ENCODE data around the gene VTI1A. TPM values are rescaled to one million over a fixed set of nuclear protein-coding genes. Genes with fewer than 3 reads are reported as not detected.
A peak's percentile ranks its signal among the peaks of the same experiment; 100 is the strongest.

Gene VTI1A
- polyA plus RNA-seq, 2 of the 4 experiments (the other 2 are of a cell fraction): 17.0 to 25.3 TPM

GRCh38 chr10:112465299-112465883 is 18.4 kb downstream of the VTI1A start:
- POLR2A ChIA-PET: no interaction called here

GRCh38 chr10:112466802-112467201 is 19.8 kb downstream of the VTI1A start:
- H3K4me3 ChIP-seq: no peak overlapping the region
- H3K4me1 ChIP-seq: no peaks in the 10 kb centered on the region
- H3K9me3 ChIP-seq: peaks cover 7% of the 10 kb centered on the region; the same call in 1 of the 3 replicates
- WGBS (ENCODE audit: missing lambda C conversion rate): 73% methylated on average over 3 of the region's 3 CpGs
- ChIA-PET POLR2A (no interaction called here), CTCF (no interaction called here)
- no peak for TF ChIP-seq HDAC2 (IDR thresholded peaks at IDR 0.05)
- TF ChIP-seq NPAS2 (CRISPR knock-in tag; IDR thresholded peaks at IDR 0.05; ENCODE audit: borderline replicate concordance): no peak
- no peak for TF ChIP-seq TFCP2L1 (CRISPR knock-in tag; IDR thresholded peaks at IDR 0.05)
- no peak for TF ChIP-seq HOXB5 (CRISPR knock-in tag; IDR thresholded peaks at IDR 0.05)
- TF ChIP-seq CHD2 (IDR thresholded peaks at IDR 0.05; ENCODE audit: low read length, partially characterized antibody): no peak
- TF ChIP-seq CBX8 (IDR thresholded peaks at IDR 0.05): no peak
- TF ChIP-seq RNF2 (IDR thresholded peaks at IDR 0.05; ENCODE audit: borderline replicate concordance, low read depth): no peak
- ATAC-seq (no peak), FAIRE-seq (no peak), DNase-seq (ENCODE audit: low read depth in 1 of 2, low spot score in 1 of 2) (no peak)
- no peak overlapping the region for H3K4me2 ChIP-seq
- H3K27ac ChIP-seq: no peak overlapping the region

More at GRCh38 chr10:112465299-112465883, 18.4 kb downstream of the VTI1A start:
- DNase-seq (ENCODE audit: low read depth in 1 of 2, low spot score in 1 of 2) (no peak), FAIRE-seq (no peak), ATAC-seq (no peak)
- TF ChIP-seq CTCF (IDR thresholded peaks at IDR 0.05) (no peak), HOXB13 (CRISPR knock-in tag; IDR thresholded peaks at IDR 0.05; ENCODE audit: low read depth) (no peak), NR3C1 (IDR thresholded peaks at IDR 0.05) (no peak), NFE2L2 (conservative IDR thresholded peaks at IDR 0.05; ENCODE audit: low read length) (no peak), SMC3 (IDR thresholded peaks at IDR 0.05) (no peak)
- 78% methylated on average over 3 of the region's 3 CpGs for WGBS (ENCODE audit: missing lambda C conversion rate)
- Histone ChIP-seq H3K9me3 (peaks cover 7% of the 10 kb centered on the region; the same call in 1 of the 3 replicates), H3K4me3 (no peak overlapping the region), H3K4me2 (no peak overlapping the region), H3K4me1 (peaks cover 11% of the 10 kb centered on the region; the same call in 1 of the 3 replicates), H3K27ac (no peak overlapping the region)
- CTCF ChIA-PET: interaction anchor here (1.0 kb wide), 1 partner anchor 17 kb away, joined by 3 read pairs; no protein-coding TSS in a partner anchor

GRCh38 chr10:112467541-112468075 is 20.6 kb downstream of the VTI1A start:
- CTCF ChIA-PET: interaction anchor here (1.4 kb wide), 1 partner anchor 9 kb away, joined by 3 read pairs; no protein-coding TSS in a partner anchor
- 80% methylated on average over 1 of the region's 1 CpG for WGBS (ENCODE audit: missing lambda C conversion rate)
- no peak for DNase-seq (ENCODE audit: low read depth in 1 of 2, low spot score in 1 of 2)

More at GRCh38 chr10:112467541-112468075, 20.6 kb downstream of the VTI1A start:
- TF ChIP-seq FOSL2 (IDR thresholded peaks at IDR 0.05): no peak
- no peak for TF ChIP-seq FOSL2 (CRISPR knock-in tag; IDR thresholded peaks at IDR 0.05)
- TF ChIP-seq REST (IDR thresholded peaks at IDR 0.05): peak; percentile 77
- H3K4me3 ChIP-seq: no peak overlapping the region
- POLR2A ChIA-PET: no interaction called here
- H3K4me2 ChIP-seq: no peak overlapping the region
- no peak for ATAC-seq
- no peak overlapping the region for H3K27ac ChIP-seq
- peaks cover 3% of the 10 kb centered on the region; the same call in 1 of the 3 replicates for H3K4me1 ChIP-seq
- FAIRE-seq: no peak
- peaks cover 7% of the 10 kb centered on the region; the same call in 1 of the 3 replicates for H3K9me3 ChIP-seq

Measured in A549 (cell line).